Activated CD4-positive, alpha-beta T cell treated with anti-CD3 and anti-CD28 coated beads, Interleukin-2, amount 50 U/mL, for 4 hours (primary cell): ENCODE measurements around the gene HEATR5A.

ENCODE experiments used
- DNase-seq, 2 experiments: peaks; one replicate each; pipeline ENCODE4 v3.0.0-alpha.2; 2020

HEATR5A gene

GRCh38 chr14:31425905-31426304 is 5.6 kb upstream of the HEATR5A start:
- DNase-seq = no peak

- DNase-seq = no peak
Observed at GRCh38 chr14:31421200-31421599, 850 bp upstream of the HEATR5A start.

- DNase-seq = peak; percentile 3 to 4
Observed at GRCh38 chr14:31419967-31420318, 407 bp downstream of the HEATR5A start.

GRCh38 chr14:31419179-31419966 is 977 bp downstream of the HEATR5A start:
- no peak for DNase-seq

GRCh38 chr14:31418440-31418839 is 1.9 kb downstream of the HEATR5A start:
- DNase-seq = no peak

- DNase-seq = no peak
Observed at GRCh38 chr14:31414190-31414833, 6.0 kb downstream of the HEATR5A start.

- no peak for DNase-seq
Observed at GRCh38 chr14:31411218-31411727, 9.1 kb downstream of the HEATR5A start.

- no peak for DNase-seq
Observed at GRCh38 chr14:31410048-31410650, 10.2 kb downstream of the HEATR5A start.

GRCh38 chr14:31408421-31408820 is 11.9 kb downstream of the HEATR5A start:
- no peak for DNase-seq

GRCh38 chr14:31405599-31406232 is 14.6 kb downstream of the HEATR5A start:
- no peak for DNase-seq

GRCh38 chr14:31405106-31405505 is 15.2 kb downstream of the HEATR5A start:
- DNase-seq = no peak

- DNase-seq = no peak
Observed at GRCh38 chr14:31403707-31404106, 16.6 kb downstream of the HEATR5A start.

GRCh38 chr14:31402764-31403439 is 17.4 kb downstream of the HEATR5A start:
- DNase-seq = no peak

- DNase-seq = no peak
Observed at GRCh38 chr14:31401369-31401932, 18.9 kb downstream of the HEATR5A start.

GRCh38 chr14:31400031-31400638 is 20.2 kb downstream of the HEATR5A start:
- DNase-seq = no peak

- DNase-seq = no peak
Observed at GRCh38 chr14:31395572-31396205, 24.7 kb downstream of the HEATR5A start.

- DNase-seq = no peak
Observed at GRCh38 chr14:31395119-31395518, 25.2 kb downstream of the HEATR5A start.

- DNase-seq = no peak
Observed at GRCh38 chr14:31391977-31392503, 28.3 kb downstream of the HEATR5A start.

GRCh38 chr14:31391473-31391872 is 28.9 kb downstream of the HEATR5A start:
- DNase-seq = no peak

- no peak for DNase-seq
Observed at GRCh38 chr14:31389946-31390345, 30.4 kb downstream of the HEATR5A start.
